T-helper 2 cell (primary cell): ENCODE results near the gene BMP7.

Experiments
- DNase-seq, 5 experiments: peaks; one replicate each; pipeline versions ENCODE4 v3.0.0 to v3.0.0-alpha.2; 2012 to 2022
- total RNA-seq, 2 donors: gene quantifications; one replicate each; lab custom pipeline; 2026; lab: John Stamatoyannopoulos, UW

Gene BMP7
- total RNA-seq = 0 to 0.34 reads per million in 2 donors

DNA sequence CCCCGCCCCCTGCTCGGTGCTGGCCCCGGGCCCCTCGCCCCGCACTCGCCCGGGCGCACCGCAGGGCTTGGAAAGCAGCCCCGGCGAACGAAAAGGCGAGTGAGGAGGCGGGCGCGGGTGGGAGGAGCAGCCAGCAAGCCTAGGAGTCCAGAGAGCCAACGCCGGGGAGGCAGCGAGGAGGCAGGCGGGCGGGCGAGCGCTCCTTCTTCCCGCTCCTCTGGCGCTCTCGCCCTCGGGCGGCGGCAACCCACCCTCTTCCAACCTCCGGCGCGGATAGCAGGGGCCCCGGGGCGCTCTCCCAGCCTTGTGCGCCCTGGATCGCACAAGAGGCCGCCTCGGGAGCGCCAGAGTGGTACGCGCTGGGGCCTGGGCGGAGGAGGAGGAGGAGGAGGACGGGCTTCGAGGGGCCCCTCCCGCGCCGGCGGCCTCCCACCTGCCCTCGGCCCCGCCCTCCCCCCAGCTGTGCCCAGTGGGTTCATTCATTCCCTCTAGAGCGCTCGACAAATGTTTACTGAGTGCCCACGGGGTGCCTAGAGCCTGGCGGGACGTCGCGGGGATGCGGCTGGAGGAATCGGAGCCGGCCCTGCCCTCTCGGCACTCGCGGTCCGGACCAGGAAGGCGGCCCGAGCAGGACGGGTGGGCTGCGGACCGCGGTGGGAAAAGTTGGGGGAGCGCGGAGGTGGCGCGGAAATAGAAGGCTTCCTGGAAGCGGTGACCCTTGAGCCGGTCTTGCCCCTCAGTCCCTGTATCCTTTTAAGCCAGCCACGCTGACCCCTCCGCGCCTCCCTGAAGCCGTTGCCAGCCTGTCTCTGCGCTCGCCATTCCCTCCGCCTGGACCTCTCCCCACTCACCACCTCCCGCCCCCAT, at the start of gene BMP7:
TSS of gene BMP7 (minus strand) at position 351 of the 867 bp plus-strand sequence. CDS start 519 bp downstream, outside the sequence.
- DNase-seq = no peak

DNA sequence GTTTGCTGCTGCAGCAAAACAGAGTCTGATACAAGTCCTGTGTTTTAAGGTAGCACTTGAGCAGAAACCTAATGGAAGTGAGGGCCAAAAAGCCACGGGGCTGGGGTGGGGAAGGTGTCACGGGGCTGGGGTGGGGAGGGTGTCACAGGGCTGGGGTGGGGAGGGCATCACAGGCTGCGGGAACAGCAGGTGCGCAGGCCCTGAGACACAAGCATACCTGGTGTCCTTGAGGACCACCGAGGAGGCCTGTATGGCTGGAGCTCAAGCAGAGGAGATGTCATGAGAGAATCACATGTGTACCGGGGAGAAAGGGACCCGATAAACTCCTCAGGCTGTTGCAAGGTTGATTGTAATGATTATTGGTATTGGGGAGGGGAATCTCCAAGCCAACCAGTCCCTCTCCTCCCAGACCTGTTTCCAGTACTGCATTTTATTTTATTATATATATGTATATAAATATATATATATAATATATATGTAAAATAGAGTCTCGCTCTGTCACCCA, 49.6 kb upstream of the BMP7 start:
- DNase-seq = no peak

GRCh38 chr20:57315083-57315975, 48.9 kb upstream of the BMP7 start:
- DNase-seq = no peak

GRCh38 chr20:57313951-57314350, 47.5 kb upstream of the BMP7 start:
- no peak for DNase-seq

- DNase-seq = no peak
These were observed 46.8 kb upstream of the BMP7 start for GRCh38 chr20:57313230-57313629.

GRCh38 chr20:57312138-57312537, 45.7 kb upstream of the BMP7 start:
- DNase-seq = no peak

GRCh38 chr20:57310821-57311514, 44.5 kb upstream of the BMP7 start:
- DNase-seq = no peak

- DNase-seq = no peak
These were observed 43.2 kb upstream of the BMP7 start for GRCh38 chr20:57309544-57310115.

- no peak for DNase-seq
These were observed 42.2 kb upstream of the BMP7 start for GRCh38 chr20:57308451-57309271.

- no peak for DNase-seq
These were observed 40.3 kb upstream of the BMP7 start for GRCh38 chr20:57306747-57307146.

GRCh38 chr20:57301026-57301425, 34.6 kb upstream of the BMP7 start:
- DNase-seq = no peak

DNA sequence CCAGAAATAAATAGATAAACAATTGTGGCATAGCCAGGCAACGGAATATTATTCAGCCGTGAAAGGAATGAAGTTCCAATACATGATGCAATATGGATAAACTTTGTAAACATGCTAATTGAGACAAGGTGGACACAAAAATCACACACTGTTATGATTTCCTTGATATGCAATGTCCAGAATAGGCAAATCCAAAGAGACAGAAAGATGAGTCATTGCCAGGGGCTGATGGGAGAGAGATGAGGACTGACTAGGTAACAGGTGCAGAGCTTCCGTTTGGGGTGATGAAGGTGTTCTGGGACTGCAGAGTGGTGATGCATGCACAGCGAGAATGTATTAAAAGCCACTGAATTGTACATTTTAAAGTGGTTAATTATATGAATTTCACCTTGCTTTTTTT, 32.0 kb upstream of the BMP7 start:
- DNase-seq = no peak

DNA sequence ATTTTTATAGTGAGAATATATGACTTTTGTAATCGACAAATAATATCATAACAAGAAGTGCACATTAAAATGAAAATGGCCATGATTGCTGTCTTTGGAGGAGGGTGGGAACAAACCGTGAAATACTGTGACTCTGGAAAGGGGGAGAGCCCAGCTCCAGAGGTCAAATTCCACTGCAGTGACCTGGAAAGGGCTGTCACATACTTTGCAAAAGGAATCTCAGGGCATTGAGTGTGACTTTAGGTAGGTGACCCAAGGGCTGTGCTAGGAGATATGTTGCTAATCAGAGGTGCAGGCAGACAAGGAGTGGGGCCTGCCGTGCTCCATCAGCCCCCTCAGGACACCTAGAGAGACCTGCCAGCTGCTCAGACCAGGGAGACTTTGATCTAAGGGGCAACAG, 28.1 kb upstream of the BMP7 start:
- no peak for DNase-seq

DNA sequence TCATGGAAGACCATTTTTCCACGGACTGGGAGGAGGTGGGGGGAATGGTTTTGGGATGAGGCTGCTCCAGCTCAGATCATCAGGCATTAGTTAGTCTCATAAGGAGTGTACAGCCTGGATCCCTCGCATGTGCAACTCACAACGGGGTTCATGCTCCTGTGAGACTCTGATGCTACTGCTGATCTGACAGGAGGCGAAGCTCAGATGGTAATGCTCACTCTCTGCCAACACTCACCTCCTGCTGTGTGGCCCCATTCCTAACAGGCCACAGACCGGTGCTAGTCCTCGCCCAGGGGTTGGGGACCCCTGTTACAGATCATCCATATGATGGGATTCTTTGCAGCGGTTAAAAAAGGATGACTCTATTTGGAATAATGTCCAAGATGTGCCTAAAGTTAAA, 27.6 kb upstream of the BMP7 start:
- DNase-seq = no peak

- DNase-seq = no peak
These were observed 26.2 kb upstream of the BMP7 start for GRCh38 chr20:57292611-57293010.

DNA sequence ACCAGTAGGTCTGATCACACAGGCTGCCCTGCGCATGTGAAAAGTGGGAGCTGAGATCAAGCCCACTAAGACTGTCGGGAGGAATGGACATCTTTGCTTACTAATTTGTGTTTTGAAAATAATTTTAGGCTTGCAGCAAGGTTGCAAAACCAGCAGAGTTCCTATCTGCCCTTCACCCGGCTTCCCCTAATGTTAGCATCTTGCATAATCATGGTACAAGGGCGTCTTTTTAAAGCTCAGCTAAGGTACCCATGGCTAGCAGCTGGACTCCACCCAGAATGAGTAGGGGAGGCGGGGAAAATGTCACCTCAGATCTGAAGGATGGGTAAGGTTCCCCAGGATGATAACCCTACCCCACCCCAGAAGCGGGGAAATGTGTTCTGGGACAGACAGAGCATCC, 25.3 kb upstream of the BMP7 start:
- no peak for DNase-seq

DNA sequence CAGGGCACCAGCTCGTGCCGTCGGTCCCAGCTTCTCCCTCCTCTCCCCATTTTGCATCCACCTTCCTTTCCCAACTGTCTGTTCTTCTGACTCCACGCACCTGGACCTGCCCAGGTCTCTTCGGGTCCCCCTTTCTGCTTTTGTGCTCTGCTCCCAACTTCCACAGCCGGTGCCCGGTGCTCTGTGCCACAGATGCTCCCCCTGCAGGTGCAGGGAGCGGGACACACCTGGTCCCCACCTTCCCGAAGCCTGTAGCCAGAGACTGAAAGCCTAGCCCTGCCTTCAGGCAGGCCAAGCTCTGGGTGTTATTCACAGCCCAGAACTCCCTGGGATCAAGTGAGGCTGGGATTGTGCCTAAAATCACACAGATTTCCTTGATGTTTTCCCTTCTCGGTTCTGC, 24.6 kb upstream of the BMP7 start:
- no peak for DNase-seq

DNA sequence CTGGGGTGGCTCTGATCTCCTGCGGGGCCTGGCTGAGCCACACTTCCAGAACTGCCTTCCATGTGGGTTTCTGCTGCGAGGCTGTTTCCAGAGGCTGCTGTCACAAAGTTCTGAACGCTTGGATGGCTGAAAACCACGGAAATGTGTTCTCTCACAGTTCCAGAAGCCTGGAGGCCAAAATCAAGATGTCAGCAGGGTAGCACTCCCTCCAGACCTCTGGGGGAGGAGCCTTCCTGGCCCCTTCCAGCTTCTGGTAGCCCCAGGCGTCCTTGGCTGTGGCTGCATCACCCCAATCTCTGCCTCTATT, 23.7 kb upstream of the BMP7 start:
- DNase-seq = no peak

DNA sequence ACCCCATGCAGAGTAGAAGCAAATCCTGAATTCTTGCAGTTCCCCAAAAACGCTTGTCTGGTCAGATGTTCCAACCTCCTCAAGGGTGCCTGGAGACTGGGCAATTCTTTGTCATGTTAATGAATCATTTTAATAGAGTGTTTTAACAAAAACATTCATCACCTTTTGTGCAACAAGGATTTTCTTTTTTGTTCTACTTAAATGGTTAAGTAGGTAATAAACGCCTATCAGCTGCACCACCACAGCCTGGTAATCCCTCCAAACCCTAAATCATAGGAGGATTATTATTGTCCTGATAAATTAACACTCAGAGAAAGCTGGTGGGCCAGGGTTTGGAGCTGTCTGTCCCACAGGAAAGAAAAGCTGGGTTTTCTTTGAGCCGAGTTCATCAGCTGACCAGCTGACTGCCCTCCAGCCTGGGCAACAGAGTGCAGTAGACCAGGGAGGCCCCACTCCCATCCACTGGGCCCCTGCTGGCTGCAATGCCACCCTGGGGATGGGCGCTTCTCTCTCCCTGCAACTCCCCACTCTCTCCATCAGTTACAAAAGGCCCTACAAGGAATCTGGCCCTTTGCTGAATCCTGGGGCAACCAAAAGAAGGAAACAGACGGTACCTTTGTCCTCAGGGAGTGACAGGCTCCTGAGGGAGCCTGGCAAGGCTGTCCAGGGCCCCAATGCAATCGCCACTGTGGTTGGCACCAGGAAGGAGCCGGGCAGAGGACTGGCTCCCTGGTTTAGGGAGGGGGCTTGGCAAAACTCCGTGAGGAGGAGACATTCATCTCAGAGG, 23.1 kb upstream of the BMP7 start:
- no peak for DNase-seq

- no peak for DNase-seq
These were observed 22.3 kb upstream of the BMP7 start for GRCh38 chr20:57288651-57289277.
